NCI-H2081 treated with DMSO at 0.1 percent for 48 hours (cell line): Measurements from ENCODE around the gene WNK1.
"Not testable (repeated sequence)": the region's sequence is repeated elsewhere in the genome, so short reads cannot be mapped to it uniquely, and the experiment has no call there.

Source experiments
- DNase-seq: peaks from one replicate; lab custom pipeline; 2025; lab: John Stamatoyannopoulos, UW

WNK1 gene

GRCh38 chr12:817941-818600 lies 65.7 kb downstream of the WNK1 start:
- DNase-seq = no peak

- DNase-seq = no peak
These were observed 66.4 kb downstream of the WNK1 start for GRCh38 chr12:818733-819132.

GRCh38 chr12:820336-820735 lies 68.0 kb downstream of the WNK1 start:
- no peak for DNase-seq

GRCh38 chr12:823028-823698 lies 70.8 kb downstream of the WNK1 start:
- no peak for DNase-seq

GRCh38 chr12:826331-826730 lies 74.0 kb downstream of the WNK1 start:
- DNase-seq = no peak

- no peak for DNase-seq
These were observed 76.5 kb downstream of the WNK1 start for GRCh38 chr12:828726-829395.

- DNase-seq = no peak
These were observed 77.9 kb downstream of the WNK1 start for GRCh38 chr12:830111-830867.

GRCh38 chr12:835754-836518 lies 83.6 kb downstream of the WNK1 start:
- no peak for DNase-seq

GRCh38 chr12:836952-837351 lies 84.6 kb downstream of the WNK1 start:
- no peak for DNase-seq

GRCh38 chr12:837548-837947 lies 85.2 kb downstream of the WNK1 start:
- DNase-seq = no peak

GRCh38 chr12:843609-844008 lies 91.2 kb downstream of the WNK1 start:
- DNase-seq = no peak

GRCh38 chr12:846421-846820 lies 94.0 kb downstream of the WNK1 start:
- DNase-seq = no peak

- no peak for DNase-seq
These were observed 95.9 kb downstream of the WNK1 start for GRCh38 chr12:848173-848865.

GRCh38 chr12:848882-849527 lies 96.6 kb downstream of the WNK1 start:
- DNase-seq = no peak

GRCh38 chr12:849733-850437 lies 97.5 kb downstream of the WNK1 start:
- DNase-seq = not testable (repeated sequence)

GRCh38 chr12:851343-851742 lies 99.0 kb downstream of the WNK1 start:
- no peak for DNase-seq

GRCh38 chr12:851913-852312 lies 99.5 kb downstream of the WNK1 start:
- no peak for DNase-seq

- DNase-seq = no peak
These were observed 100.5 kb downstream of the WNK1 start for GRCh38 chr12:852864-853263.

GRCh38 chr12:857611-858010 lies 105.2 kb downstream of the WNK1 start:
- DNase-seq = no peak

GRCh38 chr12:862303-862911 lies 110.0 kb downstream of the WNK1 start:
- no peak for DNase-seq
